NCI-H1930 (cell line): Measurements from ENCODE around the gene RBM18.
A peak's percentile ranks its signal among the peaks of the same experiment; 100 is the strongest.

Source experiments
- DNase-seq, 2 experiments: peaks; one replicate each; lab custom pipeline; 2025; lab: John Stamatoyannopoulos, UW

Gene RBM18

DNA sequence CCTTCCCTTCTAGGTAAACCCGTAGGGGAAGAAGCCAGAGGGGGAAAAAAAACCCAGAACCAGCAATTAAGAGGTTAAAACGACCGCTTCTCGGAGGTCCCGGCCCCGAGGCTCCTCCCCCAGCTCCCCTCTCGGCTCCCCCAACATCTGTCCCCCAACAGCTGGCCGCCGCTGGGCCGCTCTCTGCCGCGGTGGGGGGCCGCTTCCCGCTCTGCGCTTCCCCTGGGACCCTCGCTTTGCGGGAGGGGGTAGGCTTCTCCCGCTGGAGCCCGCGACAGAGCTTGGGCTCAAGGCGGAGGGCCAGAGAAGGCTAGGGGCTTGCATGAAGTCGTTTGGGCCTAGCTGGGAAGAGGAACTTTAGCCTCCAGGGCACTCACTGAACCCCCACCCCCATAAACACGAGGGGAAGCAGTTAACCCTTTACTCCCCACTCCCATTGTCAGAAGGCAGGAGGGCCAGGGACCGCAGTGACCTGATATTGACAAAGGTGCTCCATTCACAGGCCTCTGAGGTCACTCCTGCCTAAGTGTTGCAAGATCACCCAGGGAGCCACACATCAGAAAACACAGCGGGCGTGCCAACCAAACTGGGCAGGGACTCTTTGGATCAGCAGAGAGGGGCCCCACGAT, 43.3 kb downstream of the RBM18 start:
- DNase-seq: no peak

DNA sequence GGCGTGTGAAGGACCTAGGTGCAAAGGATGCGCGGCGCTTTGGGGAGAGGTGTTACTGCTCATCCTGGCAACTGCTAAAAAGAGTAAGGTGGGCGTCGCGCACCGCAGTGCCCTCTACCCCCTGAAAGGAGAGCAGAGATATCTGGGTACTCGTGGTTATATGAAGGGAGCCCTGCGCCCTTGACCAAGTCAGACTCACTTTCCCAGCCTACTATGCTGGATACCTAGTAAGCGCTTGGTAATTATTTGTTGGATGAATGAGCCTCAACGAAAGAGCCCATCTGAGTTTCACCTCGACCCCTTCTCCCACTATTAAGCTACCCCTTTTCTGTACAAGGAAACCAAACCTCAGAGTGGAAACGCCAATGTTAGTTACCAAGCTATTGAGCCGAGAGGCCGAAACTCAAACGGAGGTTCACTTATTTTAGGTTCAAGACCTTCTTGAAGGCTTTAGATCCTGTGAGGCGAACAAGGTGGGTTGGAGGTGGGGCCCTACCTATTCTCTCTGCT, 43.9 kb downstream of the RBM18 start:
- no peak for DNase-seq

DNA sequence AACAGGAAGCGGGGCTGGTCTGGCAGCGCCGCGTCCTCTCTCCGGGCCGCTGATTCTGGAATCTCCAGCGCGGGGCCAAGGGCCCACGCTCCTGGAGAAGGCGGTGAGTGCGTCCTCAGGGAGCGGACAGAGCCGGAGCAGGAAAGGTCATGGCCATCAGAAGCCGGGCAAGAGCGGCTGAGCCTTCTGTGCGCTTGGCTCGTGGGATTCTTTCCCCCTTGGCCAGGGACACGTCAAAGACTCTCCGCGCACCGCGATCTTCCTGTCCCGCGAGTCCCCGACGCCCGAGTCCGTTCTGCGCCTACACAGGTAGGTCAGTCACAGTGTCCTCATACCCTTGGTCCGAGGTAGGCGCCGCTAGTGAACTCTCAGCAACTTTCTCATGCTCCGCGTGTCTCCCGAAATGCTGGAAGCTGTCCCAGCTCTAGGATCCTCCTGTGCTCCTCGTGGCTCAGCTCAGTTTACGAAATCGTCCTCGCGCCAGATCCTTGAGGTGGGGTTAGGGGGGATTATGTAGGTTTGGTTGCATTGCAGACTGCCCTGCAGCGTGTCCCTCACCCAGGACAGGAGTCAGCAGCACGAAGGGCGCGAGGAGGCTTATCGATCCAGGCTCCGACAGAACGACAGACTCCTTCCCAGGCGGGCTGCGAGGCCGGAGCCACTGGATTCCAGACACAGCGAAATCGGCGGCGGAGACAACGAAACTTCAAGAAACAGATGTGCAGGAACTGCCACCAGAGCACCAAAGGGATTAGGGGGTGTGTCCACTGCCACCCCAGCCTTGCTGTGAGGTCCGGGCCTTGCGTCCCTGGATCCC, 44.6 kb downstream of the RBM18 start:
- no peak for DNase-seq

DNA sequence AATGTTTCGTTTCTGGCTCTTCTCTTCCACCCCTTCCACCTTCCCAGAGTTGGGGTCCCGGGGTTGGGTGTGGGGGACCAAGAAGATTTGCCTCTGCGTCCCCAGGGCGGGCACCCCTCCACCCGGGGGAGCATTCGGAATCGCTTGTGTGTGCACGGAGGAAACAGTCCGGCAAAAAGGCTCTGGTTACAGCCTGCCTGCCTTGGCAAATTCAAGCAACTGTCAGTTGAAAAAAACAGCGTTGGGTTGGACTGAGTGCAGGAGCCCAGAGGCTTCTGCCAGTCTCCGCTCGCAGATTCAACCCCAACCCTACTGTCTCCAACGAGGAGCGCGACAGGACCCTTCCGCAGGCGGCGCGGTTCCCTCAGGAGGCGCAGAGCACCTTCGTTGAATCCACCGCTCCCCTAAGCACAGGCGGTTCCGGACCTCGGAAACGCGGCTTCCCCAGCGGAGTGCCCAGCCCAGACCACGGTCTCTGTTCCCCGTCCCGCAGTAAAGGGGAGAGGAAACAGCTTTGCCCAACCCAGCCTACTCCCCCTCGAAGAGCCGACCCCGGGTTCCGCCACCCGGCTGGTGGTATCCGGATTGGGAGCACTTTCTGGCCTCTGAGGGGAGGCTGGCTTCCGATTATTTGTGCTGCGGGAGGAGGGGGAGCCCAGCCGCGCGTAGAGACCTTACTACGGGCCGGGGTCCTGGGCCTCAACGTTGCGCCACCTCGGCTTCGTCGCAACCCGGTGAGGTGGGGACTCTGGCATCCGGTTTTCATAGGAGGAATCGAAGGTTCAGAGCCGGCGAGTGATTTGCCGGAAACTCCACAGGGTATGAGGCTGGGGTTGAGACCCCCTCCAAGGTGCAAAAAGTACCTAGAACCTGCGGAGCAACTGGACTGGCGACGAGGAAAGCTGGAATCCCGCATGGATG, 45.4 kb downstream of the RBM18 start:
- no peak for DNase-seq

- DNase-seq: no peak
Measured at GRCh38 chr9:122218071-122218934, 46.3 kb downstream of the RBM18 start.

- DNase-seq: no peak
Measured at GRCh38 chr9:122217640-122218039, 47.0 kb downstream of the RBM18 start.

GRCh38 chr9:122216798-122217418, 47.7 kb downstream of the RBM18 start:
- DNase-seq: no peak

GRCh38 chr9:122216138-122216797, 48.4 kb downstream of the RBM18 start:
- DNase-seq: no peak

- DNase-seq: no peak
Measured at GRCh38 chr9:122215663-122216062, 49.0 kb downstream of the RBM18 start.

DNA sequence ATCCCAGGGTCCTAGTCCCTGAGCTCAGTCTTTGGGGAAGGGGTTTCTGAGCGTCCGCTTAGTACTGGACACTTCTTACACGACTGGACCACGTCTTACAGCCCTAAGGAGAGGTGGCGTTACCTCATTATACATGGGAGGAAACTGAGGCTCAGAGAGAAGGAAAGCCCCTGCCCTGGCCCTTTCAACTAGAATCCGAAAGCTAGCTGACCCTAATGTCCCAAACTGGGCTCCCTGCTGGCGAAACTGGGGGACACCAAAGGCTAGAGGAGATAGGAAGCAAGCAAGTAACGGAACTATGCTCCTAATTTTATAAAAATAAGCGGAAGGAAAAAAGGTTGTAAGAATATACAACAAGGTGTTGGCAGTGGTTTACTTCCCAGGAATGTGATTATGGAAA, 50.1 kb downstream of the RBM18 start:
- no peak for DNase-seq

GRCh38 chr9:122213589-122214413, 50.8 kb downstream of the RBM18 start:
- peak; percentile 87 to 89 for DNase-seq

DNA sequence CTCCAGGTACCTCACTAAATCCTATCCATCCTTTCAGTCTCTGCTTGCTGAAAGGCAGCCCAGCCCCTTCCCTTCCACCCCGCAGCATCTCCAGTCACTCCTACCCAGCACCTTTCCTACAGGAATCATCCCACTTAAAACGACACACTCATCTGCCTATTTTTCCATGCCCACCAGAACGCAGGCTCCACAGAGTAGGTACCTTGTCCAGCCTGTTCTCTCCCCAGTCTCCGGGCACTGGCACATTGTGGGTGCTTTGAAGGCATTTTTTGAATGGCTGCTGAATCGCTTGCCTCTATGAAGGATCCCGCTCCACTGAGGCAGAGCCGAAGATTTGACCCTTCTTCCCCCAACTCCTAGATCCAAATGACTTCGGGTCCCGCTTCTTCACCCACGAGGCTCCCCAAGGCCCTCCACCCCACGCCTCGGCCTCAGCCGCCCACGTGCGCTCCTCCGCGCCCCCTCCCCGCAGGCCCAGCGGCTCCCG, 51.5 kb downstream of the RBM18 start:
- no peak for DNase-seq

DNA sequence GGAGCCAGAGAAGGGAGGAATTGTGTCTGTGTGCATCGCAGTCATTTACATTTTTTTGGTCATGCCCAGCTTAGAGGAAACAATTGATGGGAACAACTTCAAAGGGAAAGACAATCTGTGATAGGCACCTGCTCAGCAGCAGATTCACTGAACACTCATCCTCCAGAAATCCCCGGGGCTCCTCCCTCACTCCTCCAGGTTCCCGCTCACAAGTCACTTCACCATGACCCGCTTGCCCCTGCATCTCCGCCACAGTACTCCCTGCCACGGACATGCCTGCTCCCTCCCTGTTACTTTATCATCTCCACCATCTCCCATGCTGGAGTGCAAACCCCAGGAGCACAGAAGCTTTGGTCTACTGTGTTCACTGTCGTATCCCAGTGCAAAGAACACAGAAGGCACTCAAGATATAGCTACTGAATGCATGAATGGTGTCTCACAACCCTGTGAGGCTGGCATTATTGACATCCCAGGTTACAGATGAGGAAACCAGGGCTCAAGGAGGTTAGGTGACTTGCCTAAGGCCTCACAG, 52.1 kb downstream of the RBM18 start:
- no peak for DNase-seq

DNA sequence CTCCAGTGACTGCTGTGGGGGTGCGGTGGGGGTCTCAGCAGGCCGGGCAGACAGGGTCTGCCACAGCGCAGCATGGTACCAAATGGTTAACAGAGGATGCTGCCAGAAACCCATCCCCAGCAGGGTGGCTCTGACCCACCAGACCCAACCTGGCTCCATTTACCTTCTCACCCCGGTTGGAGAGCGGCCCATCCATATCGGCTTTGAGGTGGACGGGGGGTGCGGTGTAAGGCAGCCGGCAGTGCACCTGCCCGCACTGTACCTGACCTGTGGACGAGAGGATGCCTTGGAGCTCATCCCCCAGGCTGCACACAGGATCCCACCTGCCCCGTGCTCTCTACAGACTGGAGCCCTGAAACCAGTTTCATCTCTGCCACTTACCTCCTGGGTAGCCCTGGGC, 55.2 kb downstream of the RBM18 start:
- no peak for DNase-seq

GRCh38 chr9:122207096-122207495, 57.5 kb downstream of the RBM18 start:
- DNase-seq: no peak

GRCh38 chr9:122206118-122207046, 58.3 kb downstream of the RBM18 start:
- DNase-seq: no peak

DNA sequence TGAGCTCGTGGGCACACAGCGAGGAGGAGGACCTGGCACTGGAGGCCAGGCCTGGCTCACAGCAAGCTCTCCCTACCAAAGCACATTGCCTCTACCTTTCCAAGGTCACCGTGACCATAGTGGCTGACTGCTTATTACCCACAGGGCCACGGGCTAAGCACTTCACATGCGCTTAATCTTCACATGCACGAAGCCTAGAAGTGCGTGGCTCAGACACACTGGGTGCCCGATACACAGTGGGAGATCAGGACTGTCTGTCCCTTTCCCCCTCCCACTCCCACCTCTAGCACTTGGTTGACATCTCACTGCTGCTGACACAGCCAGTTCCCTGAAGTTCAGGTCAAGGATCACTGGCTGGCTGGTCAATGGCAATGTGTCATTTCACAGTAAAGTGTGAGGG, 59.5 kb downstream of the RBM18 start:
- DNase-seq: no peak

GRCh38 chr9:122204491-122204890, 60.1 kb downstream of the RBM18 start:
- DNase-seq: no peak
